Mucosa of stomach (tissue), 1 donor: ENCODE results near the gene CRKL.
"Not testable (repeated sequence)": the region's sequence is repeated elsewhere in the genome, so short reads cannot be mapped to it uniquely, and the experiment has no call there.

Source experiments
- H3K27me3 ChIP-seq: one replicate; pipeline ENCODE4 v1.7.0; 2013; ENCODE audit warnings: mild to moderate bottlenecking, low read length; ENCODE audit not compliant: control insufficient read depth, insufficient read depth
- H3K36me3 ChIP-seq: one replicate; pipeline ENCODE4 v1.7.0; 2013; ENCODE audit warnings: low read length; ENCODE audit not compliant: control insufficient read depth, insufficient read depth
- H3K4me1 ChIP-seq: one replicate; pipeline ENCODE4 v1.7.0; 2013; ENCODE audit warnings: mild to moderate bottlenecking, low read length; ENCODE audit not compliant: control insufficient read depth, insufficient read depth
- H3K4me3 ChIP-seq: one replicate; pipeline ENCODE4 v1.7.0; 2013; ENCODE audit warnings: low read length
- H3K9ac ChIP-seq: one replicate; pipeline ENCODE4 v1.7.0; 2013; ENCODE audit warnings: mild to moderate bottlenecking, low read length, moderate library complexity
- H3K9me3 ChIP-seq: one replicate; pipeline ENCODE4 v1.7.0; 2013; ENCODE audit warnings: mild to moderate bottlenecking, low read length, moderate library complexity; ENCODE audit not compliant: control insufficient read depth
- donor health status: Pancreatic carcinoma.

Gene CRKL

DNA sequence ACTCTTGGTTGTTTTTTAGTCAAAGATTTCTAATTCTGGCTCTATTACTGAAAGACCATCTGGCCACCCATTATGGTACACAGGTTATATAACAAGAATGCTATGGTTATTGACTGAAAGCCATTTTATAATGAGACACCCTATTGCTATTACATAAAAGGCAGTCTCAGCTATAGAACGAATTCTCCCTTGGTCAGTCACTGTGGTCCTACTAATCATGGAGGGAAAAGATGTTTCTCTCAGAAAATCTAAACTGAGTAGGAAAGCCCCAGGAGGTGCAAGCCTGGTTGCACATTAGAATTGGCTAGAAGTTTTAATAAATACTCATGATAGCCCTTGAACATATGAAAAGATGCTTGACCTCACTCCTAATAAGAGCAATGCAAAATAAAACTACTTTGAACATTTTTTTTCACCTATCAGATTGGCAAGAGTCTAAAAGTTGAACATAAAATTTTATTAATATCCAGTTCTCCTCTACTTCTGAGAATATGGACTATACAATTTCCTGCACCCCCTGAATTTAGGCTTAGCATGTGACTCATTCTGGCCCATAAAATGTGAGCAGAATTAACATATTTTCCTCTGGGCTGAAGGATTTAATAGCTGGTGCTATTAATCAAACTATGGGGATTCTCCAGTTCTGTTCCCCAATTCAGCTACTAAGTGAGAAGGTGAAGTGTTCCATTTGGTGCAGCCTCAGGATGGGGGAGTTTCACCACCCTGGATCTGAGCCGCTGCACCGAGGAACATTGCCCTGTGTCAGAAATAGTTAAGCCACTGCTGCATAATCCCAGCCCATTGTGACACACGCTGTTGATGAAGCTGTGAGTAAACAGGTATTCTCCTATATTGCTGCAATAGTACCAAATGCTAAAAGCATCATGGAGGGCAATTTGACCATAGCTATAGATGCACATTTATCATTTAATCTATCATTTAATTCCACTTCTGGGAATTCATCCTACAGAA, 11.5 kb upstream of the CRKL start:
- Histone ChIP-seq H3K27me3 (no peaks in the 10 kb centered on the region), H3K9ac (no peak overlapping the region), H3K4me3 (no peak overlapping the region), H3K36me3 (no peaks in the 10 kb centered on the region), H3K4me1 (no peaks in the 10 kb centered on the region), H3K9me3 (no peaks in the 10 kb centered on the region)

DNA sequence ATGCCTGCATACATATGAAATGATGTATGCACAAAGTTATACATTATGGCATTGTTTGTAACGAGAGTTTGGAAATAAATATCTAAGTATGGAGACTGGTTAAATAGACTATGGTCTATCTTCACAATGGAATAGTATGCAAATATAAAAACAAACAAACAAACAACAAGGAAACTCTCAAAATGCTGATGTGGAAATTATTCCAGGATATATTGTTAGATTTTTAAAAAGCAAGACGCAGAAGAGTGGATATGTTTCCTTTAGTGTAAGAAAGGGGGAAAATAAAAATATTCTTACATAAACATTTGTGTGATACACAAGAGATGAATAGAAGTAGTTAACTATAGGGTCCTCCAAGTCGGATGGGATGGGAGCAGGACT, 10.8 kb upstream of the CRKL start:
- no peaks in the 10 kb centered on the region for H3K4me1 ChIP-seq
- H3K9me3 ChIP-seq, result no peaks in the 10 kb centered on the region
- no peak overlapping the region for H3K9ac ChIP-seq
- H3K36me3 ChIP-seq, result no peaks in the 10 kb centered on the region
- H3K4me3 ChIP-seq, result no peak overlapping the region
- H3K27me3 ChIP-seq, result no peaks in the 10 kb centered on the region

DNA sequence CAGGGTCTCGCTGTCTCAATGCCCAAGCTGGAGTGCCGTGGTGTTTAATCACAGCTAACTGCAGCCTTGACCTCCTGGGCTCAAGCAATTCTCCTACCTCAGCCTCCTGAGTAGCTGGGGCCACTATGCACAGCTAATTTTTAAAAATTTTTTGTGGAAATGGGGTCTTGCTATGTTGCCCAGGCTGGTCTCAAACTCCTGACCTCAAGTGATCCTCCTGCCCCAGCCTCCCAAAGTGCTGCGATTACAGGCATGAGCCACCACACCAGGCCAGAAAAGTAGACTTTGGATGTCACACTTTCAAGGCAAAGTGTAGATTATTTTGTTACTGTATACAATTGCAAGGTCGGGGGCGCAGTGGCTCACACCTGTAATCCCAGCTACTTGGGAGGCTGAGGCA, 8.5 kb upstream of the CRKL start:
- H3K4me3 ChIP-seq, H3K36me3 ChIP-seq: not testable (repeated sequence)

DNA sequence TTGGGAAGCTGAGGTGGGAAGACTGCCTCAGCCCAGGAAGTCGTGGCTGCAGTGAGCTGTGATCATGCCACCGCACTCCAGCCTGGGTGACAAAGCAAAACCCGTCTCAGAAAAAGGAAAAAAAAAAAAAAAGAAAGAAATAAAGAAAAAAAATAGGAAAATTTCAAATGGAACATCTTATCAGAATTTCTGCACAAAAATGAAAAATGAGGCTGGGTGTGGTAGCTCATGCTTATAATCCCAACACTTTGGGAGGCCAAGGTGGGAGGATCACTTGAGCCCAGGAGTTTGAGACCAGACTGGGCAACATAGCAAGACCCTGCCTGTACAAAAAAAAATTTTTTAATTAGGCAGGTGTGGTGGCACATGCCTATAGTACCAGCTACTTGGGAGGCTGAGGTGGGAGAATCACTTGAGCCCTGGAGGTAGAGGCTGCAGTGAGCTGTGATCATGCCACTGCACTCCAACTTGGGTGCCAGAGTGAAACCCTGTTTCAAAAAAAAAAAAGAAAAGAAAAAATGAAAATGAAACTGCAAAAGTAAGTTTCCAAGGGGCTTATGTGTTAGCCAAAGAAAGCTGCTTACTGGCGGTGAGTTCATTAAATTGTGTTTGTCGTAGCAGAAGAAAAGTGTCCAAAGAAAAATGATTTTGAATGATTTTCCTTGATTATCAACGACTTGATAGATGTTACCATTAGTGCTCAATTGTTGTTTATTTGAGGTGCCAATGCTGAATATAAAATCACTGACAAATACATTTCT, 7.5 kb upstream of the CRKL start:
- Histone ChIP-seq H3K27me3 (no peaks in the 10 kb centered on the region), H3K4me3 (no peak overlapping the region), H3K9me3 (no peaks in the 10 kb centered on the region), H3K36me3 (no peaks in the 10 kb centered on the region), H3K4me1 (no peaks in the 10 kb centered on the region), H3K9ac (no peak overlapping the region)

More for the DNA sequence above, 8.5 kb upstream of the CRKL start:
- not testable (repeated sequence) for H3K27me3 ChIP-seq, H3K9me3 ChIP-seq, H3K4me1 ChIP-seq, H3K9ac ChIP-seq

DNA sequence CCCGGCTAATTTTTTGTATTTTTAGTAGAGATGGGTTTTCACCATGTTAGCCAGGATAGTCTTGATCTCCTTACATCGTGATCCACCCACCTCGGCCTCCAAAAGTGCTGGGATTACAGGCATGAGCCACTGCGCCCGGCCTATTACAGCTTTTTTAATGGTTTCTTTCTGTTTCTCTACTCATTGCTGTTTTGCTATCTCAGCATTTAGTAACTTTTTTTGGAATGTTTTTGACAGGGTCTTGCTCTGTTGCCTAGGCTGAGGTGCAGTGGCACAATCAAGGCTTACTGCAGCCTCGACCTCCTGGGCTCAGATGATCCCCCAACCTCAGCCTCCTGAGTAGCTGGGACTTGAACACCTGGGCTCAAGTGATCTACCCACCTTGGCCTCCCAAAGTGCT, 4.7 kb upstream of the CRKL start:
- Histone ChIP-seq H3K4me1 (no peaks in the 10 kb centered on the region), H3K9me3 (no peaks in the 10 kb centered on the region), H3K36me3 (no peaks in the 10 kb centered on the region), H3K4me3 (no peak overlapping the region), H3K9ac (no peak overlapping the region), H3K27me3 (no peaks in the 10 kb centered on the region)

DNA sequence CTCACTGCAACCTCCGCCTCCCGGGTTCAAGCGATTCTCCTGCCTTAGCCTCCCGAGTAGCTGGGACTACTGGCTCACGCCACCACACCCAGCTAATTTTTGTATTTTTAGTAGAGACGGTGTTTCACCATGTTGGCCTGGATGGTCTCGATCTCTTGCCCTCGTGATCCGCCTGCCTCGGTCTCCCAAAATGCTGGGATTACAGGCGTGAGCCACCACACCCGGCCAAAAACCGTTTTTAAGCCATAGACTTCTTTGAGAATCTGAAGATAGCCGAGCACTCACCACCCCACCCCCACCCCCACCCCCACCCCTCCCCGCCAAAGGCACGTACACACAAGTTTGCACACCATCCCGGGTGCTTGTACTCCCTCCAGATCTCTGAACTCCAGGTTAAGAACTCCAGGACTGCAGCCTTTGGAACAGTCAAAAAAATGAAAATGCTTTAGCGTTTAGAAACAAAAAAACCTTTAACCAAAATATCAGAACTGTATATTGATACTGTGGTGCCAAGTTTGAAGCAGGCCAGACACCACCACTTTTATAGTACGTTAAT, 1.5 kb downstream of the CRKL start:
- Histone ChIP-seq H3K9me3 (no peaks in the 10 kb centered on the region), H3K9ac (peak overlapping the region; percentile 93), H3K27me3 (no peaks in the 10 kb centered on the region), H3K4me1 (peaks cover 17% of the 10 kb centered on the region), H3K4me3 (peak overlapping the region; percentile 94), H3K36me3 (no peaks in the 10 kb centered on the region)

DNA sequence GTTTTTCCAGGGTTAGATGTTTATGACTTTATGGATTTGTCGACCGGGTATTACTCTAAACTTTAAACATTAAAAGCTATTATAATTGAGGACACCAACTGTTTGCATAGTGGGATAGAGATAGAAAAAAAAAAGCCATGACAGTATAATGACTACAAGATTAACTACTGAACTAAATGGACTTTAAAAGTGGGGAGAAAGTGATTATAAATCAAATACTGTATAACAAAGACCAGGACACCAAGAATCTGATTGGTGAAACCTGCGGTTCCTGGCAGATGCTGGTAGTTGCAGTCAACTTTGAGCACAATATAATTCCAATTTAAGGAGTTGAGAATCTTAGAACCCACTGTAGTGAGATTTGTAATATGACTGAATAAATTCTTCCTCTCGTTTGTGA, 2.5 kb downstream of the CRKL start:
- H3K36me3 ChIP-seq, result no peaks in the 10 kb centered on the region
- H3K4me1 ChIP-seq, result peaks cover 17% of the 10 kb centered on the region
- H3K9me3 ChIP-seq, result no peaks in the 10 kb centered on the region
- H3K27me3 ChIP-seq, result no peaks in the 10 kb centered on the region
- H3K4me3 ChIP-seq, result peak overlapping the region; percentile 36
- peak overlapping the region; percentile 38 for H3K9ac ChIP-seq

DNA sequence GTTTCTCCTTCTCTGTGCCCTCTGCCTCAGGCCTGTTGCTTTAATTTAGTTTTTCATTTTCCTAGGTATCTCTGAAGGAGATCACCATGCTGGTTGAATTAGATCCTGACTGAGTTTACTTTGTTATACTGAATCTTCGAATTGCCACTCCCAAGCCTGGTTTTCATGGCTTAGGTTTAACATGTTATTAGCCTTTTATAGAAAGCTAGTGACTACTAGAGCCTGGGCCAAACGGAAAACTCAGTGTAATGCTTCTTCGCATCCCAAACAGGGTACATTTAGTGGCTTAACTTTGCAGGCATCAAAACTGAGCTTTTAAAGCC, 3.6 kb downstream of the CRKL start:
- H3K4me1 ChIP-seq, result peaks cover 23% of the 10 kb centered on the region
- H3K9me3 ChIP-seq, result no peaks in the 10 kb centered on the region
- H3K27me3 ChIP-seq, result no peaks in the 10 kb centered on the region
- peak overlapping the region; percentile 38 for H3K9ac ChIP-seq
- H3K4me3 ChIP-seq, result no peak overlapping the region
- no peaks in the 10 kb centered on the region for H3K36me3 ChIP-seq

DNA sequence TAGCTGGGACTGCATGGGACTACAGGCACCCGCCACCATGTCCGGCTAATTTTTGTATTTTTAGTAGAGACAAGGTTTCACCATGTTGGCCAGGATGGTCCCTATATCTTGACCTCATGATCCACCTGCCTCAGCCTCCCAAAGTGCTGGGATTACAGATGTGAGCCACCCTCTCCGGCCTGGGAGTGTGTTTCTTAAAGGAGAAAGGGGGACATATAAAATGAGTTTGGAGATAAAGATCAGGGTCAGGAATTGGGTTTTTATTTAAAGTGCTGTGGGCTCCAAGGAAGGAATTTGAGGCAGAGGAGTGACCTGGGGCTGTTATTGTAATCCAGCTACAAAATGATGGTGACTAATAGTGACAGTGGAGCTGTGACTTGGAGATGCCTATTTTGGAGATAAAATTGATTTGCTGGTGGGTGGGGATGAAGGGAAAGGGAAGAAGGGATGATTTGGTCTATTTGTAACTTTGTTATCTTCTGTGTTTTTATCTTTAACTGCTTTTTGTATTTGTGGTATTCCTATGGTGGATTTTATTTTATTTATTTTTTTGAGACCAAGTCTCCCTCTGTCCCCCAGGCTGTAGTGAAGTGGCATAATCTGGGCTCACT, 5.0 kb downstream of the CRKL start:
- no peaks in the 10 kb centered on the region for H3K36me3 ChIP-seq
- peaks cover 27% of the 10 kb centered on the region for H3K4me1 ChIP-seq
- H3K4me3 ChIP-seq, result no peak overlapping the region

DNA sequence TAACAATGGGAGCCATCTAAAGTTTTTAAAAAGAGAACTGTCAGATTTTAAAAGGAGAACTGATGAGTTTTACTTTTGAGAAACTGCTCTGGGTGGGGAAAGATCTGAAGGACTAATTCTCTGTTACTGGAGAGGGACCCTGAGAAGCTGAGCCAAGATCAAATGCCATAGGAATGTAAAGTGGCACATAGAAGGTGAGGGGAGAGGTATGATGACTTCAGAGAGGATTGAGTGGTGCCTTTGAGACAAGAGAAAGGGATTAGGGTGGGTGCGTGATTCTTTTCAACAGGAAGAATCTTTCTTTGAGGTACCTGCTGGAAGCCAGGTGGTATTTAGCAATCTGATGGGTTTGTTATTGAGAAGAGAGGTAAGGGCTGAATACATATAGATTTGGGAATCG, 9.0 kb downstream of the CRKL start:
- Histone ChIP-seq H3K4me1 (peaks cover 12% of the 10 kb centered on the region), H3K27me3 (no peaks in the 10 kb centered on the region), H3K36me3 (no peaks in the 10 kb centered on the region), H3K9ac (no peak overlapping the region), H3K4me3 (no peak overlapping the region), H3K9me3 (no peaks in the 10 kb centered on the region)

More for the DNA sequence above, 5.0 kb downstream of the CRKL start:
- Histone ChIP-seq H3K9ac (no peak overlapping the region), H3K27me3 (no peaks in the 10 kb centered on the region), H3K9me3 (no peaks in the 10 kb centered on the region)

DNA sequence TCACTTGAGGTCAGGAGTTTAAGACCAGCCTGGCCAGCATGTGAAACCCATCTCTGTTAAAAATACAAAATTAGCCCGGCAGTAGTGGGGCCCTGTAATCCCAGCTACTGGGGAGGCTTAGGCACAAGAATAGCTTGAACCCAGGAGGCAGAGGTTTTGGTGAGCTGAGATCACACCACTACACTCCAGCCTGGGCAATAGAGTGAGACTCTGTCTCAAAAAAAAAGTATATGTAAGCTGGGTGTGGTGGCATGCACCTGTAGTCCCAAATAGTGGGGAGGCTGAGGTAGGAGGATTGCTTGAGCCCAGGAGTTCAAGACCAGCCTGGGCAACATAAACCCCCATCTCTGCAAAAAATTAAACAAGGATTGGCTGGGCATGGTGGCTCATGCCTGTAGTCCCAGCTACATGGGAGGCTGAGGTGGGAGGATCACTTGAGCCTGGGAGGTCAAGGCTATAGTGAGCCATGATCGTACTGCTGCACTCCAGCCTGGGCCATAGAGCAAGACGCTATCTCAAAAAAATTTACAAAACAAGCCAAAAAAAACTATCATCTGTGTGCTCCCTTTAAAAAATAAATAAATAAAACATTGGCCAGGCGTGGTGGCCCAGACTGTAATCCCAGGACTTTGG, 10.8 kb downstream of the CRKL start:
- peaks cover 13% of the 10 kb centered on the region for H3K4me1 ChIP-seq

More for the DNA sequence above, 10.8 kb downstream of the CRKL start:
- no peak overlapping the region for H3K4me3 ChIP-seq
- H3K9ac ChIP-seq, result no peak overlapping the region
- no peaks in the 10 kb centered on the region for H3K36me3 ChIP-seq
- H3K27me3 ChIP-seq, result no peaks in the 10 kb centered on the region
- no peaks in the 10 kb centered on the region for H3K9me3 ChIP-seq
